ENCODE results near the gene DYNLT1. TPM values are rescaled to one million over a fixed set of nuclear protein-coding genes. Genes with fewer than 3 reads are reported as not detected.
"Not testable (repeated sequence)": the region's sequence is repeated elsewhere in the genome, so short reads cannot be mapped to it uniquely, and the experiment has no call there.

Gene DYNLT1
- polyA plus RNA-seq, 1 donor: 80.1 TPM

DNA sequence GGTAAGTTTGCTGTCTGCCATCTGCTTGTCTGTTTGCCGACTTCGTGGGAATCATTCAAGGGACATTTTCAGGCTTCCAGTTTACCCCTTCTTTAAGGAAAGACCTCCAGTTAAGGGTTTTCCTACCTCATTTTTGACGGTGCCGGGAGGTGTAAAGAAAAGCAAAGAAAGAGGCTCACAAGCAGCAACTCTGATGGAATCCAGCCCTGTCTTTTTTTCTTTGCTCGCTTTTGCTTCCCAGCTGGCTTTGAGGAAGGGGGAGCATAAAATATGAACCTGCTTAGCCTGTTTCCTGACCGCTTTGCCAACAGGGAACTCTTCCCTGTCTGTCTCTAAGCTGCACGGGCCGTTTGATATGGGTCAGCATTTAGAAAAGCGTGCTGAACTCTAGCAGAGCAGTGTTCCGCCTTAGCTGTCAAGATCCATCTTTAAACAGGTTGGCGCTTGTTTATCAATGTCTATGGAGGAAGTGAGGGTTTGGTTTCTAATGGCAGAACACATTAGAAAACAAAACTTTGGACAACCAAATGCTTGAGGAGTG is 19.2 kb upstream of the DYNLT1 start:
- no peak for DNase-seq (ENCODE audit: low read depth)

GRCh38 chr6:158662954-158663624 is 18.5 kb upstream of the DYNLT1 start:
- no peak for DNase-seq (ENCODE audit: low read depth)

- DNase-seq (ENCODE audit: low read depth): no peak
Measured at GRCh38 chr6:158662607-158662953, 18.0 kb upstream of the DYNLT1 start.

GRCh38 chr6:158661156-158661685 is 16.7 kb upstream of the DYNLT1 start:
- no peak for DNase-seq (ENCODE audit: low read depth)

DNA sequence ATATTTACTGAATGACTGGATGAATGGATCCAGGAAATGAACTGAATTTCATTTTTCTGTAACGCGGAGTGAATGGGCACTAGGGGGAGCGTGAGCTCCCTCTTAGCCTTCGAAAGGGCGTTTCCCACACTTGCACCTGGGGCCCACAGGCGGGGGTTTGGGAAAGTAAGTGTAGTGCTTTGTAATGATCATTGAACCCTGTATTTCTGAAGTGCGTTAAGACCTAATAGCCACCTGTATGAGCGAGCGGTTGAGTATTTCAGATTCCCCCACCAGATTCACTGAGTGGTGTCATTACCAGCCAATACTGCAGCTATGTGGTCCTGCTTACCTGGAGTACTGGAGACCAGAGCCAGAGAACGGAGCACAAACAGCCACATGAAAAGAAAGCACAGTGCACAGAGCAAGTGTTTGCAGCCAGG is 15.8 kb upstream of the DYNLT1 start:
- DNase-seq (ENCODE audit: low read depth): no peak

DNA sequence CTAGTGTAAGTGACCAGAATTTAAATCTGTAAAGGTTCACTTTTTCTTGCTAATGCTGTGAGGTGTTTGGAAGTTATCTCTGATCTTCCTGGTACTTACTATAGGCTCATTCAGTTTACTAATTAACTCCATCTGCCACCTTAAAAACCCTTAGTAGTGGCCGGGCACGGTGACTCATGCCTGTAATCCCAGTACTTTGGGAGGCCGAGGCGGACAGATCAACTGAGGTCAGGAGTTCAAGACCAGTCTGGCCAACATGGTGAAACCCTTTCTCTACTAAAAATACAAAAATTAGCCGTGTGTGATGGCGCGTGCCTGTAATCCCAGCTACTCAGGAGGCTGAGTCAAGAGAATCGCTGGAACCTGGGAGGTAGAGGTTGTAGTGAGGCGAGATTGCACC is 12.4 kb upstream of the DYNLT1 start:
- DNase-seq (ENCODE audit: low read depth): not testable (repeated sequence)

GRCh38 chr6:158655569-158656450 is 11.3 kb upstream of the DYNLT1 start:
- no peak for DNase-seq (ENCODE audit: low read depth)

DNA sequence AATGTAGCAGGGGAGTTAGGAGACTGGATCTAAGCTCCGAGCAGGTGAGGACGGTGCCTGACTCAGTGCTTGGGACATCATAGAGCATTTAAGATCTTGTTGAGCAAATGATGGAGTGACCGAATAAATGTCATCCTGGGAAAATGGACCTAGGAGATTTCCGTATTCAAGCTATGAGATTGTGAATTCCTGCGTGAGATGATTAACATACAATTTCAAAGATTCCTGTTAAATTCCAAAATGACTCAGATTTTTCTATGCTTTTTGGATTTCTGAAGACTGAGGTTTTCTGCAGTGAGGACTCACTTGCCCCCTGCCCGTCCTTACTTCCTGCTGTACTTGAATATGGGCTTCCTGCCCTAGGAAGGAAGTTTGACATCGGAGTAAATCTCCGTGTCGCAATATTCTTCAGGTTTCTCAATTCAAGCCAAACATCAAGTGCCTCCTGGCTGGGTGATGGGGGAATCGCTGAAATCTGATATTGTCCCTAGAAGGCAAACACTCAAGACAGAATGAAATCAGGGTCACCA is 10.5 kb upstream of the DYNLT1 start:
- no peak for DNase-seq (ENCODE audit: low read depth)

DNA sequence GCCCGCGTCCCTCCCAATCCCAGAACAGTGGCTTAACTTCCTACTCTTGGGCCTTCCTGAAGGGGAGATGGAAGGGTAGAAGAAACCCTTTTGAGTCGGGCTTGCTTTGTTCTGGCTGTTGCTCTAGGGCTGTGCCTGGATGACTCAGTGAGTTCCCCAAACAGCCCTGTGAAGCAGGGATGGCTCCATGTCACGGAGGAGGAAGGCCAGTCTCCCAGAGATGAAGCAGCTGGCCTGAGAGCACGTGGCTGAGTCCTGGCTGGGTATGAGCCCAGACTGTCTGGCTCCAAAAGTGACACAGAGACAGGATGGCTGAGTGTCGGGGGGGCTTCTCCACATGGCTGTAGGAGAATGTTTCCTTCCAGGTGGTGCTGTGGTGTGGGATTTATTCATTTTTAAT is 10.0 kb upstream of the DYNLT1 start:
- DNase-seq (ENCODE audit: low read depth): no peak

GRCh38 chr6:158653577-158654354 is 9.2 kb upstream of the DYNLT1 start:
- DNase-seq (ENCODE audit: low read depth): no peak

DNA sequence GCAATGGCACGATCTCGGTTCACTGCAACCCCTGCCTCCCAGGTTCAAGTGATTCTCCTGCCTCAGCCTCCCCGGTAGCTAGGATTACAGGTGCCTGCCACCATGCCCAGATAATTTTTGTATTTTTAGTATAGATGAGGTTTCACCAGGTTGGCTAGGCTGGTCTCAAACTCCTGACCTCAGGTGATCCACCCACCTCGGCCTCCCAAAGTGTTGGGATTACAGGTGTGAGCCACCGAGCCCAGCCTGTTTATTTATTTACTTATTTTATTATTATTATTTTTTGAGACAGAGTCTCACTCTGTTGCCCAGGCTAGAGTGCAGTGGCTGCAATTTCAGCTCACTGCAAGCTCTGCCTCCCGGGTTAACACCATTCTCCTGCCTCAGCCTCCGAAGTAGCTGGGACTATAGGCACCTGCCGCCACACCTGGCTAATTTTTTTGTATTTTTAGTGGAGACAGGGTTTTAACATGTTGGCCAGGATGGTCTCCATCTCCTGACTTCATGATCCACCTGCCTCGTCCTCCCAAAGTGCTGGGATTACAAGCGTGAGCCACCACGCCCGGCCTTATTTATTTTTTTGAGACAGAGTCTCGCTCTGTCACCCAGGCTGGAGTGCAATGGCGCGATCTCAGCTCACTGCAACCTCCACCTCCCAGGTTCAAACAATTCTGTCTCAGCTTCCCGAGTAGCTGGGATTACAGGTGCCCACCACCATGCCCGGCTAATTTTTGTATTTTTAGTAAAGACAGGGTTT is 7.6 kb upstream of the DYNLT1 start:
- DNase-seq (ENCODE audit: low read depth): not testable (repeated sequence)

- no peak for DNase-seq (ENCODE audit: low read depth)
Measured at GRCh38 chr6:158649289-158650143, 5.0 kb upstream of the DYNLT1 start, which contains the start of gene SYTL3. Gene SYTL3 (plus strand): TSS chr6:158650054. CDS start chr6:158663269, 13,215 bp downstream.

- no peak for DNase-seq (ENCODE audit: low read depth)
Measured at GRCh38 chr6:158648682-158649131, 4.2 kb upstream of the DYNLT1 start.

DNA sequence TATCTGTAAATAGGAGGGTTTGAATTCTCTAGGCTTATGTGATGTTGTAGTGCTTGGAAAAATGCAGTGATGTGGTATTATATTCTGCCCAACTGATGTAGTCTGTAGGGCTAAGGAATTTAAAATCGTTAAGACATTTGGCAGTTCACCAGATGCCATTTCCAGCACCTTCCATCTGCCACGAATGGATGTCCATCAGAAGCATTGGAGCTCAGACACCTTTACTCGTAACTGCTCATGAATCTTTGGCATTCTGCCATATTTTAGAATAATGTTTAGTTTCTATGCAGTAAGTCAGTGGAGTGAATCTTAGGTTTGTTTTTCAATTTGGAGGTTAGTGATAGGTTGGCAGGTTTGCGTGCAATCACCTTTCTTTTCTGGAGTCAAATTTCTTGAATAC is 3.0 kb upstream of the DYNLT1 start:
- no peak for DNase-seq (ENCODE audit: low read depth)

DNA sequence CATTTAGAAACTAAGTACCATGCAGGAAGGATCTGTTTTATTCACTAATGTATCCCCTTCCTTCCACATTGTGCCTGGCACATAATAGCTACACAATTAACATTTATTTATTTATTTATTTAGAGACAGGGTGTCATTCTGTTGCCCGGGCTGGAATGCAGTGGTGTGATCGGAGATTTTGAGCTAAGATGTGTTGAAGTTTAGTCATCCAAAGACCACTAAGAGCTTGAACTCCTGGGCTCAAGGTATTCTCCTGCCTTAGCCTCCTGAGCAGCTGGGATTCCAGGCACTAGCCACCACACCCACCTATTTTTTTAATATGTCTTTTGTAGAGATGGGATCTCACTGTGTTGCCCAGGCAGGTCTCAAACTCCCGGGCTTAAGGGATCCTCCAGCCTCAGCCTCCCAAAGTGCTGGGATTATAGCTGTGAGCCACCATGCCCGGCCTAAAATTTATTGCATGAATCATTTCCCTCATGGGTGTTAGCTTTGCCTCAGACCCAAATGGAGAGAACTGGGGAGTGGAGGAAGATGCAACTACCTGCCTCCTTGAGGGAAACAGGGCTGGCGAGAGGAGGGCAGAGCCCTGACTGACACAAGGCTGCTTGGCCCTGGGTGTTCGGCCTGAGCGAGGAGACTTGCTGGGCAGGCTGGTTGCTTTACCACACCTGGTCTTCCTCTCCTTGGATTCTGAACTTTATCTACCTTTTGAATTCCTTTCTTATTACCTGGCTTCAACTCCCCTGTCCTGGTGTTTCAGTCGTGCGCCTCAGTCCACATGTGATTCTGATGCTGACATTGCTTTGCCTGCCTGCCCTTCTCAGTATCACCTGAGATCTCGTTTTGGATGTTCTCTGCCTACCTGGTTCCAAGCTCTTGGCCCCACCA is 1.7 kb upstream of the DYNLT1 start:
- DNase-seq (ENCODE audit: low read depth): no peak

DNA sequence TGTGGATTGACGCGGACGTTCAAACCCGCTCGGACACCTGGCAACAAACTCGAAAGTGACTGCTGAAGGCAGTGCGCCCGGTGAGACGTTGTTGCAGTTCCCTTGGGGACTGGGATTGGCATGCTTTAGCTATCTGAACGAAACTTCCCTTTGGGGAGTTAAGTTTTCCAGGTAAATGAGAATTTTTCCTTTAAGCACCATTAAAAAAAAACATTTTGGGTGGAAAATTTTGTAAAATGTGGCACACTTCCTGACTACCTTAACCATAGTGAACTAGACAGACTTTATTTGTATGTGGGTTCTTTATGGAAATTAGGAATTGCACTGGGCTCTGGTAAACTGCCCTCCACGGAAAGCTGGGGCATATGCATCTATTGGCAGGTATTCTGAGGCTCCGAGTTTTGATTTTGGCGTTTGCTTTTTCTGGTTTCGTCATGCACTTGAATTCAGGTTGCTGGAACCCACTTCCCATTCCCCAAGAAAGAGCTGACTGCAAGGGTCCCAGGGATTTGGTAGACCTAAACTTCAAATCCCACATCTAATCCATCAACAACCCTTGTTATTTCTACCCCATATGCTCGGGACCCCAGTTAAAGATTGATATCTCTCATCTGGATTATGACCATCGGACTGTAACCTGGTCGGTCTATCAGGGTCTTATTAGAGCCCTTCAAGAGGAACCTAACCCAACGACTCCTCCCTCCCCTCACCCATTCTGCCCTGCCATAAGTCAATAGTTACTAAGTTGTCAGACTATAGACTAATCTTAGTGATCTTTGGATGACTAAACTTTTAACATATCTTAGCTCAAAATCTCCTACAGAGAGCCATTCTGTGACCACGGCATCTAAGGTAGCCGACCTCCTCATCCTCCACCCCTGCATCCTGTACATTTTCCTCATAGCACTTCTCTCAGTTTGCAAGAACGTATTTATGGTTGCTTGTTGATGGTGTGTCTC is 800 bp upstream of the DYNLT1 start:
- DNase-seq (ENCODE audit: low read depth): no peak

DNA sequence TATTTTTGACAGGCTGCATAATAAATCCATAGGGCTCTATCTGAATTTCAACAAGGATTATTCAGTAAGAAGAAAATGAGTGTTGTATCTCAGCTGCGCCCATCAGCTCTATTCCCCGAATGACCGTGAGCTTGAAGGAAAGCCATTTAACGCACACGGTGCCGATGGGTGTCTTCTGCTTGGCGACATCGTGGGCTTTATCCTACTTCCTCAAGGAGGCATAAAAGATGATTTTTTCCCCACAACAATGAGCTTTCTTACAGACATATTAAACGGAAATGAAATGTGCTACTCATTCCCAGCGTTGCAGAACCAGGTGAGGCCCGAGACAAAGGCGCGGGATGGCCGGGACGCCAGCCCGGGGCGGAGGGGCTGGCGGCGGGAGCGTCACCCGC is 710 bp downstream of the DYNLT1 start:
- no peak for DNase-seq (ENCODE audit: low read depth)
